ENCODE measurements around the gene BRPF1.

The BRPF1 gene

DNA sequence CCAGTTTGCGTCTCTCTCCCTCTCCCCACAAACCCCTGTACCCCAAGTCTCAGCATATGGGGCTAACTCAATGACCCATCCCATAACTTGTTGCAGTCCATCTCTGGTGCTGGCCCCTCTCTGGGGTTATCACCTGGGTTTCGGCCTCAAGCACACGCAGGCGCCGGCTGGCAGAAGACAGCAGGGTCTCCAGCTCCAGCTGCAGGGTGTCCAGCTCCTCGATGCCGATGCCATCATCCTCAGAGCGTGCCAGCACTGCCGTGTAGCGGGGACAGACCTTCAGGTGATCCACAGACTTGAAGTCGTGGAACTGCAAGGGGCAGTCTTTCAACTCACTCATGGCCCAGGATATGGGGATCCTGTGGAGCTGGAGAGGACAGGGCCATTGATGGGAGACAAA is 59.6 kb downstream of the BRPF1 start:
- H3K9ac ChIP-seq (ENCODE audit: low read length in 2 of 2) = peak overlapping the region; percentile 51 to 100
- H3K9me3 ChIP-seq (ENCODE audit: control insufficient read depth in 2 of 2, low read length in 2 of 2) = no peaks in the 10 kb centered on the region
- H3K36me3 ChIP-seq (ENCODE audit: control insufficient read depth in 2 of 2, insufficient read depth in 2 of 2, low read length in 2 of 2) = peaks cover 26 to 34% of the 10 kb centered on the region in 2 donors
- H3K4me1 ChIP-seq (ENCODE audit: control insufficient read depth, insufficient read depth, low read length) = peaks cover 34% of the 10 kb centered on the region
- peak overlapping the region; percentile 97 for H3K27ac ChIP-seq (ENCODE audit: low read length)
- peak overlapping the region; percentile 97 to 98 for H3K4me3 ChIP-seq (ENCODE audit: low read length in 2 of 2)
- H3K27me3 ChIP-seq (ENCODE audit: control insufficient read depth in 1 of 2, insufficient read depth in 2 of 2, low read length in 2 of 2) = no peaks in the 10 kb centered on the region

DNA sequence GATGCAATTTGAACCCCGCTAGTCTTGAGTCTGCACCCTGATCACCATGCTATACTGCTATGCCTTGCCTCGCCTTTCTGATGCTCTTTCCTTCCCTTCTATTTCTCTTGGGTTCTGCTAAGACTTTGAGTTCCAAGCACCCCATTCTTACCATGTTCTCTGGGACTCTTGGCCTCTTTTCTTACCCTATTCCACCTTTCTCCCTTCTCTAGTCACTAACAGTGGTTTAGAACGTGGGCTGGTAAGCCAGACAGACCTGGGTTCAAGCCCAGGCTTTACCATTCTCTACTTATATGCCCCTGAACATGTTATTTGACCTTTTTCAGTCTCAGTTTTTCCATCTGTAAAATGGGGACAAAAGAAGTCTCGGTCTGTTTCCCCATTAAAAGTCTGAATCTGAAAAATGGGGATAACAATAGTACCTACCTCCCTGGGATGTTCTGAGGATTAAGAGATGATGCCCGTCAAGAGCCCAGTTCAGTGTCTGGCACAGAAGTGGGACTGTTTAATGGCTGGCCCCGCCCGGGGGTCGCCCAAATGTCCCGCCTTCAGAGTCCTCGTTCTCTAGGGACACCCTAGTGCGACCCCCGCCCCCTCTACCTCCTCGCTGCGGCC is 60.4 kb downstream of the BRPF1 start:
- H3K27ac ChIP-seq (ENCODE audit: low read length) = peak overlapping the region; percentile 97
- H3K9me3 ChIP-seq (ENCODE audit: control insufficient read depth in 2 of 2, low read length in 2 of 2) = no peaks in the 10 kb centered on the region
- H3K36me3 ChIP-seq (ENCODE audit: control insufficient read depth in 2 of 2, insufficient read depth in 2 of 2, low read length in 2 of 2) = peaks cover 21 to 29% of the 10 kb centered on the region in 2 donors
- peak overlapping the region; percentile 97 to 98 for H3K4me3 ChIP-seq (ENCODE audit: low read length in 2 of 2)
- H3K4me1 ChIP-seq (ENCODE audit: control insufficient read depth, insufficient read depth, low read length) = peaks cover 36% of the 10 kb centered on the region
- peak overlapping the region; percentile 99 to 100 for H3K9ac ChIP-seq (ENCODE audit: low read length in 2 of 2)
- no peaks in the 10 kb centered on the region for H3K27me3 ChIP-seq (ENCODE audit: control insufficient read depth in 1 of 2, insufficient read depth in 2 of 2, low read length in 2 of 2)

DNA sequence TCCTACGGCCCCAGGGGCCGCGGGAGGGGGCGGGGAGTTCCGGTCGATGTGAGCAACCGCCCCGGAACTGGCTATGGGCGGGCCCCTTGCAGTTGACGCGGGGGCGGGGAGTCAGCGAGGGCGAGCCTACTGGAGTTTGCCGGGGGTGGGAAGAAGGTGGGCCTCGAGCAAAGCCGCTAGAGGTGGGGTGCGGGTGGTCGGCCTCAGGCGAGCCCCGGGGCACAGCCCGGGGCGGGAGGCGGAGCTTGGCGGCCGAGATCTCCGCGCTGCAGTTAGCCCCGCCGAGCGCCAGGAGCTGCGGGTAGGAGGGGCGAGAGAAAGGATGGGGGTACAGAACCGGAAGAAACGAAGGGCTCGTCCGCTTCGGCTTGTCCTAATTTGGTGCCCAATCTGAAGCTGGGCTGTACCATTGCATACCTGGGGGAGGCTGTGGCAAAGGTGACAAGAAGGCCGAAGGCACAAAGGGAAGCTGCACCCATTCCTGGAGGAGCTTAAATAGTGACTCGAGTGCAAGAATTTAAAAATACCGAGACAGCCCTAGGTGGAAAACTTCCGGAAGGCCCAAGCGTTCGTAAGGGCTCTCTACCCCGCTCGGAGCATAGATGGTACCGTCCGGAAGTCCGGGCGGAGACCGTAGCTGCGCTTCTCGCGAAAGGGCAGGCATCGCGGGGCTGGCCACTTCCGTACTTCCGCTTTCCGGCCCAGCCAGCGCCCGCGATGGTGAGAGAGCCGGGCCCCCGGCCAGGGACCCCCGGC is 61.0 kb downstream of the BRPF1 start, which contains the start of the genes ARPC4 and TADA3:
Gene ARPC4 (plus strand): TSS at position 678 of the 756 bp plus-strand sequence. CDS start 40 bp downstream, at position 718.
Gene TADA3 (minus strand): TSS at position 69 of the 756 bp plus-strand sequence. CDS start 1,007 bp downstream, outside the sequence.
- peak within 1 kb of the TSS; percentile 97 for H3K27ac ChIP-seq (ENCODE audit: low read length)
- no peaks in the 10 kb centered on the region for H3K27me3 ChIP-seq (ENCODE audit: control insufficient read depth in 1 of 2, insufficient read depth in 2 of 2, low read length in 2 of 2)
- H3K4me3 ChIP-seq (ENCODE audit: low read length in 2 of 2) = peak within 1 kb of the TSS; percentile 97 to 98
- peaks cover 22 to 26% of the 10 kb centered on the region in 2 donors for H3K36me3 ChIP-seq (ENCODE audit: control insufficient read depth in 2 of 2, insufficient read depth in 2 of 2, low read length in 2 of 2)
- peak within 1 kb of the TSS; percentile 99 to 100 for H3K9ac ChIP-seq (ENCODE audit: low read length in 2 of 2)
- H3K4me1 ChIP-seq (ENCODE audit: control insufficient read depth, insufficient read depth, low read length) = peaks cover 36% of the 10 kb centered on the region
- no peaks in the 10 kb centered on the region for H3K9me3 ChIP-seq (ENCODE audit: control insufficient read depth in 2 of 2, low read length in 2 of 2)

DNA sequence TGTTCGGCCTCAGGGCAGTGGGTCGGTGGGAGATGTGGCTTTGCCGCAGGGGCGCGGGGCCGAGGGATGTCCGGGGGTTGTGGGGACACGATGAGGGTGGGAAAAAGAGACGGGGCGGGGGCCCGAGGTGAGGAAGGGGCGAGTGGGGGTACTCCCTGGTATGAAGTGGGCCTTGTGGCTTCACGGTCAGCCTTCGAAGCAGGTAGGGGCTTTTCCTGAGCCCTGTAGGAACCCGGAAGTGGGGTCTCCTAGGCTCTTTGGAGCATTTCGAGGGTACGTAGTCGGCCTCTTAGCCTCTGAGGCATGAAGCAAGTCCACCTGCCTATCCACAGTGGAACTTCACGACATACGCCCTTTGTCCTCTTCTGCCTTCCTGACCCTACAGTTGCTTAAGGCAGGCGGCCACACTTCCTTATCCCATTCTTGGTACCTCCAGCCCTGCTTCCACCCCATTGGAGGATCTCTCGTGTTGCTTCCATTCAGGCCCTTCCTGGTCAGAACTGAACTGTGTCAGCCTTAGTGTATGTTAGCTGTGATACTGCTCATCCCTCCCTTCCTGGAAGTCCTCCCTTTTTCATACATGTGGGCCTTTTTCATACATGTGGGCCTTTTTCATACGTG is 61.7 kb downstream of the BRPF1 start:
- Histone ChIP-seq H3K4me1 (ENCODE audit: control insufficient read depth, insufficient read depth, low read length) (peaks cover 36% of the 10 kb centered on the region), H3K9ac (ENCODE audit: low read length in 2 of 2) (peak overlapping the region; percentile 99 to 100), H3K27me3 (ENCODE audit: control insufficient read depth in 1 of 2, insufficient read depth in 2 of 2, low read length in 2 of 2) (no peaks in the 10 kb centered on the region), H3K36me3 (ENCODE audit: control insufficient read depth in 2 of 2, insufficient read depth in 2 of 2, low read length in 2 of 2) (peaks cover 26 to 28% of the 10 kb centered on the region in 2 donors), H3K4me3 (ENCODE audit: low read length in 2 of 2) (peak overlapping the region; percentile 97 to 98), H3K9me3 (ENCODE audit: control insufficient read depth in 2 of 2, low read length in 2 of 2) (no peaks in the 10 kb centered on the region), H3K27ac (ENCODE audit: low read length) (peak overlapping the region; percentile 97)

DNA sequence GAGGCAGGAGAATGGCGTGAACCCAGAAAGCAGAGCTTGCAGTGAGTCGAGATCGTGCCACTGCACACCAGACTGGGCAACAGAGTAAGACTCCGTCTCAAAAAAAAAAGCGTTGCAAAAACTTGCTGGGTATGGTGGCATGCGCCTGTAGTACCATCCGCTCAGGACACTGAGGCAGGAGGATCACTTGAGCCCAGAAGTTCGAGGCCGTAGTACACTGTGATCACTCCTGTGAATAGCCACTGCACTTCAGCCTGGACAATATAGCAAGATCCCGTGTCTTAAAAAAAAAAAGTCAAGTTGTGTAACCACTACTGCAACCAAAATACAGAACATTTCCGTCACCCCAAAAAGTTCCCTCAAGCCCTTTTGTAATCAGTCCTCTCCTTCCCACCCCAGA is 62.9 kb downstream of the BRPF1 start:
- no peaks in the 10 kb centered on the region for H3K27me3 ChIP-seq (ENCODE audit: control insufficient read depth in 1 of 2, insufficient read depth in 2 of 2, low read length in 2 of 2)
- H3K9ac ChIP-seq (ENCODE audit: low read length in 2 of 2) = no peak overlapping the region
- no peak overlapping the region for H3K27ac ChIP-seq (ENCODE audit: low read length)
- H3K36me3 ChIP-seq (ENCODE audit: control insufficient read depth in 2 of 2, insufficient read depth in 2 of 2, low read length in 2 of 2) = peaks cover 30 to 31% of the 10 kb centered on the region in 2 donors
- peaks cover 36% of the 10 kb centered on the region for H3K4me1 ChIP-seq (ENCODE audit: control insufficient read depth, insufficient read depth, low read length)
- H3K9me3 ChIP-seq (ENCODE audit: control insufficient read depth in 2 of 2, low read length in 2 of 2) = no peaks in the 10 kb centered on the region
- H3K4me3 ChIP-seq (ENCODE audit: low read length in 2 of 2) = peak overlapping the region in 1 of 2 donors; percentile 98

DNA sequence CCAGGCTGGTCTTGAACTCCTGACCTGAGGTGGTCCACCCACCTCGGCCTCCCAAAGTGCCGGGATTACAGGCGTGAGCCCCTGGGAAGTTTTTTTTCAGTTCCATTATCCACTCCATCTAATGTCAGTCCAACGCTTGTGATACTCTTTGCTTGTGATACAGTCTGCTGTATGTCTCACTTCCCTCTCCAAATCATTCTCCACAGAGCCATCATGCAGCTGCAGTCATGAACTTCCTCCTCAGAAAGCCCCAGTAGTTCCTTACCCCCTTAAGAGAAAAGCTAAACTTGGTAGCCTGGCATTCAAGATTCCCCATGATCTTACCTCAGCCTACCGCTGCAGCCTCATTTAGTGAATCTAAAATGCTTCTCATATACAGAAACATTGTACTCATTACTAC is 63.7 kb downstream of the BRPF1 start:
- Histone ChIP-seq H3K4me1 (ENCODE audit: control insufficient read depth, insufficient read depth, low read length) (peaks cover 36% of the 10 kb centered on the region), H3K9ac (ENCODE audit: low read length in 2 of 2) (no peak overlapping the region), H3K4me3 (ENCODE audit: low read length in 2 of 2) (no peak overlapping the region), H3K27me3 (ENCODE audit: control insufficient read depth in 1 of 2, insufficient read depth in 2 of 2, low read length in 2 of 2) (no peaks in the 10 kb centered on the region), H3K36me3 (ENCODE audit: control insufficient read depth in 2 of 2, insufficient read depth in 2 of 2, low read length in 2 of 2) (peaks cover 33 to 34% of the 10 kb centered on the region in 2 donors), H3K27ac (ENCODE audit: low read length) (no peak overlapping the region), H3K9me3 (ENCODE audit: control insufficient read depth in 2 of 2, low read length in 2 of 2) (no peaks in the 10 kb centered on the region)

DNA sequence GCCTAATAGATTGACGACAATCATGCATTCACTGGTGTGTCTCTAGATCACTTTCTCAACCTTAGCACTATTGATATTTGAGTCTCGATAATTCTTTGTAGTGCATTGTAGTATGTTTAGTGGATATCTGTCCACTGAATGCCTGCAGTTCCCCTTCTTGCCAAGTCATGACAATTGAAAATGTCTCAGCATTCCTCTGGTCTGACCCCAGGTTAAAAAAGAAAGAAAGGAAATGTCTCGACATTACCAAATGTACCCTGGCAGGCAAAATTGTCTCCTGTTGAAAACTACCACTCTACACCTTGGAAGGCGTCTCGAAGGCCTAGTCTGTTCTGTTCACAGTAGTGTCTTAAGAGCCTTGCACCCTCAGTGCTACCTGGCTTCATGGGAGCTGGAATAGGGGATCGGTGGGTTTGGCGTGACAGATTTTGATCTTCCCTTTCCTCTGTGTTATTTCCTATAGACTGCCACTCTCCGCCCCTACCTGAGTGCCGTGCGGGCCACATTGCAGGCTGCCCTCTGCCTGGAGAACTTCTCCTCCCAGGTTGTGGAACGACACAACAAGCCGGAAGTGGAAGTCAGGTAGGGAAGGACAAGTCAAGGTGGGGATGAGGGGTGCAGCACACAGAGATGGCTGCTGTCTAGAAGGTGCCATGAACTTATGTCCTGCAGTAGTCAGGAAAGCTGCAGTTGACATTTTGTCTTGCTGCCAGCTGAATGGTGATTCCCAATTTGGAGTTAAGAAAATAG is 65.8 kb downstream of the BRPF1 start:
- Histone ChIP-seq H3K9ac (ENCODE audit: low read length in 2 of 2) (no peak overlapping the region), H3K9me3 (ENCODE audit: control insufficient read depth in 2 of 2, low read length in 2 of 2) (no peaks in the 10 kb centered on the region), H3K4me3 (ENCODE audit: low read length in 2 of 2) (no peak overlapping the region), H3K36me3 (ENCODE audit: control insufficient read depth in 2 of 2, insufficient read depth in 2 of 2, low read length in 2 of 2) (peaks cover 38 to 40% of the 10 kb centered on the region in 2 donors), H3K4me1 (ENCODE audit: control insufficient read depth, insufficient read depth, low read length) (peaks cover 17% of the 10 kb centered on the region), H3K27ac (ENCODE audit: low read length) (no peak overlapping the region), H3K27me3 (ENCODE audit: control insufficient read depth in 1 of 2, insufficient read depth in 2 of 2, low read length in 2 of 2) (no peaks in the 10 kb centered on the region)

All from stomach smooth muscle (tissue), 2 donors.